ENCODE data around the gene KLRG1. TPM values are rescaled to one million over a fixed set of nuclear protein-coding genes. Genes with fewer than 3 reads are reported as not detected.
A peak's percentile ranks its signal among the peaks of the same experiment; 100 is the strongest.

KLRG1 gene
- total and polyA plus RNA-seq, 2 experiments from 2014 or later: 0.37 to 1.8 TPM

- WGBS (ENCODE audit: low lambda C conversion rate, missing lambda C conversion rate): under 1% methylated on average over 65 of the region's 66 CpGs
These were observed 39.8 kb upstream of the KLRG1 start, which contains the start of gene M6PR for GRCh38 chr12:8949342-8950220. TSS of gene M6PR (minus strand) at chr12:8949645. CDS start at chr12:8946404, 3,241 bp downstream.

GRCh38 chr12:8950221-8950527 is 39.2 kb upstream of the KLRG1 start:
- H3K27ac ChIP-seq: peak overlapping the region; percentile 94
- peak overlapping the region; percentile 89 for H2AFZ ChIP-seq
- peaks cover 47% of the 10 kb centered on the region for H3K79me2 ChIP-seq
- no peak for TF ChIP-seq EZH2phosphoT487 (IDR thresholded peaks at IDR 0.05; ENCODE audit: low read depth, severe bottlenecking, unreplicated experiment)
- no peak for TF ChIP-seq CTCF (IDR thresholded peaks at IDR 0.05; ENCODE audit: poor library complexity)
- no peak for TF ChIP-seq EZH2 (IDR thresholded peaks at IDR 0.05; ENCODE audit: borderline replicate concordance)
- WGBS (ENCODE audit: low lambda C conversion rate, missing lambda C conversion rate): 1% methylated on average over 7 of the region's 7 CpGs
- peaks cover 14% of the 10 kb centered on the region for H4K20me1 ChIP-seq (ENCODE audit: insufficient read depth, poor library complexity, severe bottlenecking)
- no peaks in the 10 kb centered on the region for H3K27me3 ChIP-seq
- peaks cover 12% of the 10 kb centered on the region for H3K4me1 ChIP-seq (ENCODE audit: insufficient read depth)
- no peaks in the 10 kb centered on the region for H3K9me3 ChIP-seq (ENCODE audit: low read depth)
- H3K4me3 ChIP-seq: peak overlapping the region; percentile 31
- no peak for DNase-seq (ENCODE audit: low spot score)
- H3K9me2 ChIP-seq (replicated peaks; ENCODE audit: insufficient read depth): no peaks in the 10 kb centered on the region
- peak overlapping the region; percentile 81 for H3K4me2 ChIP-seq
- no peaks in the 10 kb centered on the region for H3K36me3 ChIP-seq (replicated peaks; ENCODE audit: insufficient read depth, low read depth)

More at GRCh38 chr12:8949342-8950220, 39.8 kb upstream of the KLRG1 start, which contains the start of gene M6PR:
- TF ChIP-seq CTCF (IDR thresholded peaks at IDR 0.05; ENCODE audit: poor library complexity) (peak; percentile 58), EZH2phosphoT487 (IDR thresholded peaks at IDR 0.05; ENCODE audit: low read depth, severe bottlenecking, unreplicated experiment) (no peak)
- H3K4me2 ChIP-seq: peak within 1 kb of the TSS; percentile 81
- H2AFZ ChIP-seq: peak within 1 kb of the TSS; percentile 89
- peaks cover 12% of the 10 kb centered on the region for H3K4me1 ChIP-seq (ENCODE audit: insufficient read depth)
- DNase-seq (ENCODE audit: low spot score): peak; percentile 97
- H3K27ac ChIP-seq: peak within 1 kb of the TSS; percentile 94
- H3K9me2 ChIP-seq (replicated peaks; ENCODE audit: insufficient read depth): no peaks in the 10 kb centered on the region
- no peaks in the 10 kb centered on the region for H3K9me3 ChIP-seq (ENCODE audit: low read depth)
- no peaks in the 10 kb centered on the region for H3K27me3 ChIP-seq
- no peaks in the 10 kb centered on the region for H3K36me3 ChIP-seq (replicated peaks; ENCODE audit: insufficient read depth, low read depth)
- H3K4me3 ChIP-seq: peak within 1 kb of the TSS; percentile 32
- peaks cover 49% of the 10 kb centered on the region for H3K79me2 ChIP-seq
- H4K20me1 ChIP-seq (ENCODE audit: insufficient read depth, poor library complexity, severe bottlenecking): peaks cover 14% of the 10 kb centered on the region

- no peaks in the 10 kb centered on the region for H3K36me3 ChIP-seq (replicated peaks; ENCODE audit: insufficient read depth, low read depth)
- H3K4me2 ChIP-seq: peak overlapping the region; percentile 81
- peak overlapping the region; percentile 31 for H3K4me3 ChIP-seq
- DNase-seq (ENCODE audit: low spot score): no peak
- H3K9me3 ChIP-seq (ENCODE audit: low read depth): no peaks in the 10 kb centered on the region
- H3K27me3 ChIP-seq: no peaks in the 10 kb centered on the region
- peaks cover 41% of the 10 kb centered on the region for H3K79me2 ChIP-seq
- TF ChIP-seq CTCF (IDR thresholded peaks at IDR 0.05; ENCODE audit: poor library complexity) (peak; percentile 13), EZH2phosphoT487 (IDR thresholded peaks at IDR 0.05; ENCODE audit: low read depth, severe bottlenecking, unreplicated experiment) (no peak), EZH2 (IDR thresholded peaks at IDR 0.05; ENCODE audit: borderline replicate concordance) (no peak)
- WGBS (ENCODE audit: low lambda C conversion rate, missing lambda C conversion rate): 46% methylated on average over 9 of the region's 9 CpGs
- H4K20me1 ChIP-seq (ENCODE audit: insufficient read depth, poor library complexity, severe bottlenecking): peaks cover 14% of the 10 kb centered on the region
- peak overlapping the region; percentile 89 for H2AFZ ChIP-seq
- H3K4me1 ChIP-seq (ENCODE audit: insufficient read depth): peaks cover 12% of the 10 kb centered on the region
- peak overlapping the region; percentile 94 for H3K27ac ChIP-seq
- no peaks in the 10 kb centered on the region for H3K9me2 ChIP-seq (replicated peaks; ENCODE audit: insufficient read depth)
These were observed 38.5 kb upstream of the KLRG1 start for GRCh38 chr12:8950702-8951478.

All from hepatocyte (in vitro differentiated cells).